ENCODE measurements around the gene LAGE3.
A peak's percentile ranks its signal among the peaks of the same experiment; 100 is the strongest.

Gene LAGE3

GRCh38 chrX:154517101-154517781, 38.2 kb upstream of the LAGE3 start:
- Histone ChIP-seq H3K36me3 (no peaks in the 10 kb centered on the region), H3K4me3 (ENCODE audit: low read depth in 1 of 2, low read length in 1 of 2) (no peak overlapping the region), H3K9me3 (no peaks in the 10 kb centered on the region), H3K27ac (no peak overlapping the region), H3K4me1 (ENCODE audit: control insufficient read depth in 1 of 2, insufficient read depth in 1 of 2, low read depth in 1 of 2, low read length in 1 of 2) (peaks cover 13 to 14% of the 10 kb centered on the region in 2 experiments), H3K27me3 (no peaks in the 10 kb centered on the region)
- no peak for TF ChIP-seq CTCF (IDR thresholded peaks at IDR 0.05)

DNA sequence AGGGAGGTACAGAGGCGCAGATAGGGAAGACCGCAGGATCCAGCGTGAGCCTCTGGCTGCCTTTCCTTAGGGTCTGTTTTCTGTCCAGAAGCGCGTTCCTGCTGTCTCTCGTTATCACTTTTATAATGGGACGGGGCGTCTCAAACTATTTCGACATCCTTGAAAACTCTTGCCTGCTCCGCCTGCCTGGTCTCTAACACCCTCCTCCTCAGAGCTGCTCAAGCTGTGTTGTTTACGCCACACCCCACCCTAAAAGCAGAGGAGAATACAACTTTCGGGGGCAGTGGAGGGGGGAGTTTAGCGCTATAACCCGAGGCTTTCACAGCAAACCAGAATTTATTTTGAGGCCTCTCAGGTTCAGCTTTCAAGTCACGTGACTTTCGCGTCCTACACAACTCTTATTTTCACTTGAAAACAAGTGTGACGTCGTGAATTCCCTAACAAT, 37.6 kb upstream of the LAGE3 start:
- Histone ChIP-seq H3K4me3 (ENCODE audit: low read depth in 1 of 2, low read length in 1 of 2) (peak overlapping the region; percentile 64 to 68), H3K27me3 (no peaks in the 10 kb centered on the region), H3K36me3 (no peaks in the 10 kb centered on the region), H3K4me1 (ENCODE audit: control insufficient read depth in 1 of 2, insufficient read depth in 1 of 2, low read depth in 1 of 2, low read length in 1 of 2) (peaks cover 13 to 14% of the 10 kb centered on the region in 2 experiments), H3K27ac (peak overlapping the region; percentile 89), H3K9me3 (no peaks in the 10 kb centered on the region)
- TF ChIP-seq CTCF (IDR thresholded peaks at IDR 0.05), result no peak

GRCh38 chrX:154515966-154516655, 37.0 kb upstream of the LAGE3 start, which contains the start of gene FAM3A:
Gene FAM3A, minus strand, starts transcription at chrX:154516232. Its CDS starts 460 bp downstream, at chrX:154515772.
- H3K4me1 ChIP-seq (ENCODE audit: control insufficient read depth in 1 of 2, insufficient read depth in 1 of 2, low read depth in 1 of 2, low read length in 1 of 2), result peaks cover 13 to 14% of the 10 kb centered on the region in 2 experiments
- no peaks in the 10 kb centered on the region for H3K9me3 ChIP-seq
- no peaks in the 10 kb centered on the region for H3K27me3 ChIP-seq
- no peaks in the 10 kb centered on the region for H3K36me3 ChIP-seq
- H3K27ac ChIP-seq, result peak within 1 kb of the TSS; percentile 89
- peak within 1 kb of the TSS; percentile 64 to 68 for H3K4me3 ChIP-seq (ENCODE audit: low read depth in 1 of 2, low read length in 1 of 2)
- TF ChIP-seq CTCF (IDR thresholded peaks at IDR 0.05), result peak; percentile 19

DNA sequence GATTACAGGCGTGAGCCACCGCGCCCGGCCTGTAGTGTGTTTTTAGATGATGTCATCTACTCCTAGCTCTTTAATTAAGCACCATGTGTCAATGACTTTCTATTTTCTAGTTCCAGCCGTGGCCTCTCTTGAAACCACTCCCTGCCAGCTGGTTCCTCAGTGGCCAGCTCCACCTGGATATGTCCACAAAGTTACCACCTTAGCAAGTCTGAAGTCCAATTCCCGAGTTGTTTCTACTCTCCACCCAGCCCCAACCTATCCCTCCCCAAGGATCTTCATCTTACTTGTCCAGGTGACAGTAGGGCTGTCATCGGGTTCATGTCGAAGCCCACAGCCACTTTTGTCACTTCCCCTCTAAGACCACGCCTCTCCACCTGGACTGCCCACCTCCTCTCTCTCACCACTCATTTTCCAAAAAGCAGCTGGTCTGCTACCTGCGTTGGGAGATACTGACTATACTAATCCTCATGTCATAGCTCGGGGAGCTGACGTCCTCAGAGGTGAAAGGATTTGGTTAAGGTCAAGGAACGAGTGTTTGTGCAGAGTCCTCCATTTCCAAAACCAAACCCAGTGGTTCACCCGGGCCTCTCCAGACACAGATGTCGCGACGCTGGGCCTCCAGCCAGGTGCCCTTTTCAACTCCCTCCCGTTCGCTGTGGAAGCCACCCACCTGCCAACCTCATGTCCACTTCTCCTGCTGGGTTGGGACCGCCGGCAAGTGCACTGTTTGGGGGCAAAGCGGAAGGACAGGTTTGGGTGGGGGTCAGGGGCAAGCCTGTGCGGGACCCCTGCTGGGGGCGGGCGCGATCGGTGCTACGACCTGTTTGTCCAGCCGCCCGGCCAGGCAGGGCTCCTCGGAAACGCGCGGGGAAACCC, 36.2 kb upstream of the LAGE3 start:
- no peak for TF ChIP-seq CTCF (IDR thresholded peaks at IDR 0.05)
- H3K36me3 ChIP-seq, result no peaks in the 10 kb centered on the region
- H3K4me1 ChIP-seq (ENCODE audit: control insufficient read depth in 1 of 2, insufficient read depth in 1 of 2, low read depth in 1 of 2, low read length in 1 of 2), result peaks cover 13 to 14% of the 10 kb centered on the region in 2 experiments
- H3K4me3 ChIP-seq (ENCODE audit: low read depth in 1 of 2, low read length in 1 of 2), result peak overlapping the region; percentile 64 to 68
- no peaks in the 10 kb centered on the region for H3K27me3 ChIP-seq
- peak overlapping the region; percentile 89 for H3K27ac ChIP-seq
- H3K9me3 ChIP-seq, result no peaks in the 10 kb centered on the region

DNA sequence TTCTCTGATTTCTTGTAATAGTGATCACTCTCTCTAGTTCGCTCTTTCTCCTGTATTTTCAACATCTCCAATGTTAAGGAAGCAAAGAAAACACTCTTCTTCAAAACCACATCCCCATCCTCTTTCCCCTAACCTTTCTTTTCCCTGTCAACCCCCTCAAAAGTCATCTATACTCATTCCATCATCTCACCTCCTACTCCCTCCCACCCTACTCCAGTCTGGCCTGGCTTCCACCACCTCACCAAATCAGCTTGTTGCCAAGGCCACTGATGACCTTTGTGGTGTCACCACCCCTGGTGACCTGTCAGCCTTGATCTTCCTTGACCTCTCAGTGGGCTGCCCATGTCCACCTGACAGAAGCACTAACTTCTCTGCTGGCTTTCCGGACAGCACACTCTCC, 34.6 kb upstream of the LAGE3 start:
- no peaks in the 10 kb centered on the region for H3K9me3 ChIP-seq
- no peak overlapping the region for H3K4me3 ChIP-seq (ENCODE audit: low read depth in 1 of 2, low read length in 1 of 2)
- no peak overlapping the region for H3K27ac ChIP-seq
- H3K36me3 ChIP-seq, result no peaks in the 10 kb centered on the region
- peaks cover 13 to 14% of the 10 kb centered on the region in 2 experiments for H3K4me1 ChIP-seq (ENCODE audit: control insufficient read depth in 1 of 2, insufficient read depth in 1 of 2, low read depth in 1 of 2, low read length in 1 of 2)
- H3K27me3 ChIP-seq, result no peaks in the 10 kb centered on the region
- TF ChIP-seq CTCF (IDR thresholded peaks at IDR 0.05), result no peak
